GM12878 (cell line): ENCODE measurements around the gene CR1. TPM values are rescaled to one million over a fixed set of nuclear protein-coding genes. Genes with fewer than 3 reads are reported as not detected.

Experiments
- ATAC-seq: fragments of 200-7000 bp; cut with Tn5 transposase; 3 replicates; pipeline ENCODE4 v1.9.1; 2020; ENCODE audit warnings: mild to moderate bottlenecking, moderate library complexity
- BruUV-seq: library from RNA; stranded (reverse); fragments of 400-500 nt; replicated peaks from 2 replicates; lab custom pipeline; 2021; lab: Mats Ljungman, UMichigan
- CTCF ChIA-PET: fragments of 300-600 bp; sonication (Branson Sonifier 250); formaldehyde crosslinking; extraction: SDS; loops from one replicate; lab custom pipeline; 2021; ENCODE audit warnings: inconsistent platforms; lab: Yijun Ruan, JAX
- POLR2A ChIA-PET: fragments of 350-600 bp; formaldehyde crosslinking; extraction: SDS; loops from one replicate; lab custom pipeline; 2021; ENCODE audit warnings: inconsistent platforms; lab: Charles Lee
- RAD21 ChIA-PET: fragments of 300-600 bp; sonication (Branson Sonifier 250); formaldehyde crosslinking; loops from one replicate; lab custom pipeline; 2023; ENCODE audit warnings: antibody characterized with exemption; ENCODE audit not compliant: unreplicated experiment; lab: Charles Lee
- SMC1A ChIA-PET: fragments of 300-600 bp; sonication (Branson Sonifier 250); formaldehyde crosslinking; loops from one replicate; lab custom pipeline; 2023; ENCODE audit not compliant: unreplicated experiment, uncharacterized antibody; lab: Charles Lee
- DNase-seq: peaks from one replicate; pipeline ENCODE4 v3.0.0-alpha.2; 2011; ENCODE audit warnings: low read depth, low spot score
- FAIRE-seq: peaks from 3 replicates; lab custom pipeline; 2011; peaks lifted over from hg19 to GRCh38; lab: Jason Lieb, UNC
- H2AFZ ChIP-seq: 2 replicates; pipeline ENCODE4 v1.6.0; 2011; ENCODE audit warnings: low read depth, low read length, control low read depth; ENCODE audit not compliant: control insufficient read depth
- H3K27ac ChIP-seq: 2 replicates; pipeline ENCODE4 v1.5.1; 2011; ENCODE audit warnings: control low read depth; ENCODE audit not compliant: control insufficient read depth, insufficient read depth
- H3K27me3 ChIP-seq, 2 experiments: replicated peaks in 1 of 2; 2 replicates each; pipeline versions ENCODE4 v1.6.0 to v1.6.1; 2011; ENCODE audit warnings: low read length in 1 of 2; ENCODE audit not compliant: control insufficient read depth in 2 of 2, insufficient read depth in 2 of 2
- H3K36me3 ChIP-seq, 2 experiments: 2 replicates each; pipeline ENCODE4 v1.5.1; 2011; ENCODE audit warnings: low read length in 1 of 2; ENCODE audit not compliant: control insufficient read depth in 2 of 2, insufficient read depth in 2 of 2
- H3K4me1 ChIP-seq: 2 replicates; pipeline ENCODE4 v1.6.1; 2011; ENCODE audit warnings: mild to moderate bottlenecking, low read length, moderate library complexity, mixed read lengths; ENCODE audit not compliant: control insufficient read depth, insufficient read depth
- H3K4me2 ChIP-seq: 2 replicates; pipeline ENCODE4 v1.6.0; 2011; ENCODE audit warnings: control low read depth; ENCODE audit not compliant: control insufficient read depth, insufficient read depth
- H3K4me3 ChIP-seq: fragments of 200-600 bp; sonication (generic); 2 replicates; pipeline ENCODE4 v1.5.1; 2016
- H3K79me2 ChIP-seq: 2 replicates; pipeline ENCODE4 v1.6.0; 2011; ENCODE audit warnings: low read length; ENCODE audit not compliant: control insufficient read depth, insufficient read depth
- H3K9ac ChIP-seq: 2 replicates; pipeline ENCODE4 v1.8.0; 2011; ENCODE audit warnings: low read length, control low read depth, mixed read lengths; ENCODE audit not compliant: control insufficient read depth, insufficient read depth
- H3K9me3 ChIP-seq: replicated peaks from 3 replicates; pipeline ENCODE4 v1.5.1; 2011; ENCODE audit warnings: mild to moderate bottlenecking, low read length; ENCODE audit not compliant: control insufficient read depth, insufficient read depth
- H4K20me1 ChIP-seq: 2 replicates; pipeline ENCODE4 v1.6.0; 2011; ENCODE audit not compliant: control insufficient read depth, insufficient read depth
- BRCA1 ChIP-seq: IDR thresholded peaks from 2 replicates; pipeline ENCODE4 v1.6.1; 2011; ENCODE audit warnings: low read depth, low read length, improper control_type of control experiment
- CUX1 ChIP-seq: IDR thresholded peaks from 2 replicates; pipeline ENCODE4 v1.6.1; 2012; ENCODE audit warnings: improper control_type of control experiment, low read depth, low read length; ENCODE audit not compliant: insufficient replicate concordance
- GATAD2B ChIP-seq: fragments of 450-650 bp; conservative IDR thresholded peaks from 2 replicates; pipeline ENCODE4 v1.6.1; 2017; ENCODE audit warnings: low read depth, mild to moderate bottlenecking, moderate library complexity
- HCFC1 ChIP-seq: fragments of 150-350 bp; IDR thresholded peaks from 2 replicates; pipeline ENCODE4 v1.6.1; 2014; ENCODE audit warnings: low read length
- IKZF1 ChIP-seq: fragments of 450-650 bp; conservative IDR thresholded peaks from 2 replicates; pipeline ENCODE4 v1.6.1; 2017; ENCODE audit warnings: antibody characterized with exemption, mild to moderate bottlenecking
- NRF1 ChIP-seq: conservative IDR thresholded peaks from 2 replicates; pipeline ENCODE4 v1.6.1; 2011; ENCODE audit warnings: mild to moderate bottlenecking, low read depth, low read length, improper control_type of control experiment
- PAX5 ChIP-seq: IDR thresholded peaks from 2 replicates; pipeline ENCODE4 v1.6.1; 2011; ENCODE audit warnings: low read depth, low read length, borderline replicate concordance
- POU2F2 ChIP-seq: IDR thresholded peaks from 3 replicates; pipeline ENCODE4 v1.6.1; 2011; ENCODE audit warnings: low read depth, mild to moderate bottlenecking, low read length, borderline replicate concordance
- SIN3A ChIP-seq: IDR thresholded peaks from 2 replicates; pipeline ENCODE4 v1.6.1; 2012; ENCODE audit warnings: low read depth, low read length, improper control_type of control experiment
- ZNF274 ChIP-seq: IDR thresholded peaks from one replicate; pipeline ENCODE4 v1.8.0; 2011; ENCODE audit not compliant: insufficient read length, insufficient read depth
- ZNF384 ChIP-seq: IDR thresholded peaks from 2 replicates; pipeline ENCODE4 v1.6.1; 2012; ENCODE audit warnings: low read depth, mild to moderate bottlenecking, low read length, improper control_type of control experiment, borderline replicate concordance
- WGBS: methylation state at CpG from one replicate; pipeline ENCODE4 v1.1.6; 2016; ENCODE audit warnings: low lambda C conversion rate; ENCODE audit not compliant: insufficient replicate concordance, insufficient coverage; ENCODE audit errors: missing lambda C conversion rate; 5-methylcytosine and 5-hydroxymethylcytosine counted together
- in situ Hi-C: fragments of 300-500 bp; cut with MboI; formaldehyde crosslinking; loops from 9 replicates; pipeline ENCODE4 v1.14.3; 2018; ENCODE audit warnings: mixed read lengths
- intact Hi-C: fragments of 100-400 bp; cut with micrococcal nuclease; formaldehyde crosslinking; loops from one replicate; pipeline ENCODE4 v1.14.2; 2022; ENCODE audit not compliant: unreplicated experiment
- polyA plus RNA-seq, 11 experiments: library from polyadenylated mRNA; depleted of rRNA in 4 of 11; unstranded in 6 of 11; stranded (reverse) in 5 of 11; fragments of >200 nt; fragmentation: Nextera tagmentation in 4 of 11; fragmentation: Illumina TruSeq in 1 of 11; extraction: Ambion mirVana in 4 of 11; extraction: Trizol in 1 of 11; gene quantifications; 1 replicate in 1 of 11; 2 replicates in 10 of 11; pipeline versions ENCODE4 v1.2.1 to v1.2.3, GENCODE V29; 2011 to 2016; ENCODE audit warnings: inconsistent platforms in 2 of 11, missing spikeins in 2 of 11, low read depth in 1 of 11
- total RNA-seq, 4 experiments: library from RNA; depleted of rRNA in 3 of 4; stranded (reverse); fragments of >200 nt in 3 of 4; fragmentation: Illumina TruSeq in 1 of 4; extraction: Trizol in 1 of 4; gene quantifications; 2 replicates each; pipeline versions ENCODE4 v1.2.1 to v1.2.3, GENCODE V29; 2013 to 2021
- TF ChIP-seq, protein P1 (sequence below): fragments of 450-650 bp; IDR thresholded peaks from 2 replicates; pipeline ENCODE4 v1.6.1; 2017; ENCODE audit warnings: antibody characterized with exemption, mild to moderate bottlenecking, moderate library complexity

Gene CR1
- total and polyA plus RNA-seq, 10 of the 15 experiments (the other 5 are each of a cell fraction or from before 2014, with no cell fraction given) = 0.30 to 8.0 (median 4.3) TPM

GRCh38 chr1:207518608-207519236 is 22.8 kb downstream of the CR1 start (continued):
- TF ChIP-seq SIN3A (no peak), ZNF274 (no peak)

- Histone ChIP-seq H2AFZ (no peak overlapping the region), H3K79me2 (no peaks in the 10 kb centered on the region), H3K9me3 (no peaks in the 10 kb centered on the region), H3K4me3 (no peak overlapping the region), H3K4me1 (no peaks in the 10 kb centered on the region), H3K4me2 (no peak overlapping the region), H3K27me3 (no peaks in the 10 kb centered on the region), H3K27ac (no peak overlapping the region), H3K9ac (no peak overlapping the region), H3K36me3 (no peaks in the 10 kb centered on the region), H4K20me1 (no peaks in the 10 kb centered on the region)
- ChIA-PET SMC1A (interaction anchor here (0.6 to 1.7 kb wide), 4 partner anchors 20 to 486 kb away, joined by 3 to 7 read pairs (median 4); no protein-coding TSS in a partner anchor), RAD21 (interaction anchor here (1.2 kb wide), 1 partner anchor 18 kb away, joined by 3 read pairs; no protein-coding TSS in a partner anchor), CTCF (interaction anchor here (0.6 to 2.5 kb wide), 2 partner anchors 436 to 839 kb away, joined by 3 to 12 read pairs; no protein-coding TSS in a partner anchor), POLR2A (no interaction called here)
- in situ Hi-C loops = no loop called here
- 88% methylated on average over 23 of the region's 23 CpGs for WGBS
- FAIRE-seq (no peak), DNase-seq (no peak), ATAC-seq (no peak)
- no TSS peak for BruUV-seq
- intact Hi-C loops = no loop called here
- TF ChIP-seq IKZF1 (no peak), HCFC1 (no peak), POU2F2 (no peak), PAX5 (no peak), NRF1 (no peak), ZNF384 (no peak), CUX1 (no peak), GATAD2B (no peak), BRCA1 (no peak)
- TF ChIP-seq, protein P1, sequence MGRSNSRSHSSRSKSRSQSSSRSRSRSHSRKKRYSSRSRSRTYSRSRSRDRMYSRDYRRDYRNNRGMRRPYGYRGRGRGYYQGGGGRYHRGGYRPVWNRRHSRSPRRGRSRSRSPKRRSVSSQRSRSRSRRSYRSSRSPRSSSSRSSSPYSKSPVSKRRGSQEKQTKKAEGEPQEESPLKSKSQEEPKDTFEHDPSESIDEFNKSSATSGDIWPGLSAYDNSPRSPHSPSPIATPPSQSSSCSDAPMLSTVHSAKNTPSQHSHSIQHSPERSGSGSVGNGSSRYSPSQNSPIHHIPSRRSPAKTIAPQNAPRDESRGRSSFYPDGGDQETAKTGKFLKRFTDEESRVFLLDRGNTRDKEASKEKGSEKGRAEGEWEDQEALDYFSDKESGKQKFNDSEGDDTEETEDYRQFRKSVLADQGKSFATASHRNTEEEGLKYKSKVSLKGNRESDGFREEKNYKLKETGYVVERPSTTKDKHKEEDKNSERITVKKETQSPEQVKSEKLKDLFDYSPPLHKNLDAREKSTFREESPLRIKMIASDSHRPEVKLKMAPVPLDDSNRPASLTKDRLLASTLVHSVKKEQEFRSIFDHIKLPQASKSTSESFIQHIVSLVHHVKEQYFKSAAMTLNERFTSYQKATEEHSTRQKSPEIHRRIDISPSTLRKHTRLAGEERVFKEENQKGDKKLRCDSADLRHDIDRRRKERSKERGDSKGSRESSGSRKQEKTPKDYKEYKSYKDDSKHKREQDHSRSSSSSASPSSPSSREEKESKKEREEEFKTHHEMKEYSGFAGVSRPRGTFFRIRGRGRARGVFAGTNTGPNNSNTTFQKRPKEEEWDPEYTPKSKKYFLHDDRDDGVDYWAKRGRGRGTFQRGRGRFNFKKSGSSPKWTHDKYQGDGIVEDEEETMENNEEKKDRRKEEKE = no peak
Observed at GRCh38 chr1:207519505-207520399, 23.8 kb downstream of the CR1 start.
